GM12878 (cell line): Measurements from ENCODE around the gene GAS2L1. TPM values are rescaled to one million over a fixed set of nuclear protein-coding genes. Genes with fewer than 3 reads are reported as not detected.

Experiments used
- ATAC-seq: fragments of 200-7000 bp; cut with Tn5 transposase; 3 replicates; pipeline ENCODE4 v1.9.1; 2020; ENCODE audit warnings: mild to moderate bottlenecking, moderate library complexity
- BruUV-seq: library from RNA; stranded (reverse); fragments of 400-500 nt; replicated peaks from 2 replicates; lab custom pipeline; 2021; lab: Mats Ljungman, UMichigan
- CTCF ChIA-PET: fragments of 300-600 bp; sonication (Branson Sonifier 250); formaldehyde crosslinking; extraction: SDS; loops from one replicate; lab custom pipeline; 2021; ENCODE audit warnings: inconsistent platforms; lab: Yijun Ruan, JAX
- POLR2A ChIA-PET: fragments of 350-600 bp; formaldehyde crosslinking; extraction: SDS; loops from one replicate; lab custom pipeline; 2021; ENCODE audit warnings: inconsistent platforms; lab: Charles Lee
- RAD21 ChIA-PET: fragments of 300-600 bp; sonication (Branson Sonifier 250); formaldehyde crosslinking; loops from one replicate; lab custom pipeline; 2023; ENCODE audit warnings: antibody characterized with exemption; ENCODE audit not compliant: unreplicated experiment; lab: Charles Lee
- SMC1A ChIA-PET: fragments of 300-600 bp; sonication (Branson Sonifier 250); formaldehyde crosslinking; loops from one replicate; lab custom pipeline; 2023; ENCODE audit not compliant: unreplicated experiment, uncharacterized antibody; lab: Charles Lee
- DNase-seq: peaks from one replicate; pipeline ENCODE4 v3.0.0-alpha.2; 2011; ENCODE audit warnings: low read depth, low spot score
- FAIRE-seq: peaks from 3 replicates; lab custom pipeline; 2011; peaks lifted over from hg19 to GRCh38; lab: Jason Lieb, UNC
- H2AFZ ChIP-seq: 2 replicates; pipeline ENCODE4 v1.6.0; 2011; ENCODE audit warnings: low read depth, low read length, control low read depth; ENCODE audit not compliant: control insufficient read depth
- H3K27ac ChIP-seq: 2 replicates; pipeline ENCODE4 v1.5.1; 2011; ENCODE audit warnings: control low read depth; ENCODE audit not compliant: control insufficient read depth, insufficient read depth
- H3K27me3 ChIP-seq, 2 experiments: replicated peaks in 1 of 2; 2 replicates each; pipeline versions ENCODE4 v1.6.0 to v1.6.1; 2011; ENCODE audit warnings: low read length in 1 of 2; ENCODE audit not compliant: control insufficient read depth in 2 of 2, insufficient read depth in 2 of 2
- H3K36me3 ChIP-seq, 2 experiments: 2 replicates each; pipeline ENCODE4 v1.5.1; 2011; ENCODE audit warnings: low read length in 1 of 2; ENCODE audit not compliant: control insufficient read depth in 2 of 2, insufficient read depth in 2 of 2
- H3K4me1 ChIP-seq: 2 replicates; pipeline ENCODE4 v1.6.1; 2011; ENCODE audit warnings: mild to moderate bottlenecking, low read length, moderate library complexity, mixed read lengths; ENCODE audit not compliant: control insufficient read depth, insufficient read depth
- H3K4me2 ChIP-seq: 2 replicates; pipeline ENCODE4 v1.6.0; 2011; ENCODE audit warnings: control low read depth; ENCODE audit not compliant: control insufficient read depth, insufficient read depth
- H3K4me3 ChIP-seq: fragments of 200-600 bp; sonication (generic); 2 replicates; pipeline ENCODE4 v1.5.1; 2016
- H3K79me2 ChIP-seq: 2 replicates; pipeline ENCODE4 v1.6.0; 2011; ENCODE audit warnings: low read length; ENCODE audit not compliant: control insufficient read depth, insufficient read depth
- H3K9ac ChIP-seq: 2 replicates; pipeline ENCODE4 v1.8.0; 2011; ENCODE audit warnings: low read length, control low read depth, mixed read lengths; ENCODE audit not compliant: control insufficient read depth, insufficient read depth
- H3K9me3 ChIP-seq: replicated peaks from 3 replicates; pipeline ENCODE4 v1.5.1; 2011; ENCODE audit warnings: mild to moderate bottlenecking, low read length; ENCODE audit not compliant: control insufficient read depth, insufficient read depth
- H4K20me1 ChIP-seq: 2 replicates; pipeline ENCODE4 v1.6.0; 2011; ENCODE audit not compliant: control insufficient read depth, insufficient read depth
- CBX3 ChIP-seq: fragments of 200-600 bp; sonication (generic); IDR thresholded peaks from 2 replicates; pipeline ENCODE4 v1.6.1; 2016; ENCODE audit warnings: low read depth, borderline replicate concordance
- MXI1 ChIP-seq: fragments of 150-350 bp; IDR thresholded peaks from 2 replicates; pipeline ENCODE4 v1.6.1; 2011; ENCODE audit warnings: low read depth, mild to moderate bottlenecking, inconsistent platforms, low read length, improper control_type of control experiment
- PAX5 ChIP-seq: IDR thresholded peaks from 2 replicates; pipeline ENCODE4 v1.6.1; 2011; ENCODE audit warnings: low read depth, low read length, borderline replicate concordance
- SMC3 ChIP-seq: IDR thresholded peaks from 2 replicates; pipeline ENCODE4 v1.6.1; 2011; ENCODE audit warnings: low read length, improper control_type of control experiment, borderline replicate concordance
- TCF12 ChIP-seq: IDR thresholded peaks from 2 replicates; pipeline ENCODE4 v1.6.1; 2011; ENCODE audit warnings: low read depth, mild to moderate bottlenecking, low read length
- TCF7 ChIP-seq: IDR thresholded peaks from 2 replicates; pipeline ENCODE4 v1.6.1; 2014; ENCODE audit warnings: antibody characterized with exemption, borderline replicate concordance
- WGBS: methylation state at CpG from one replicate; pipeline ENCODE4 v1.1.6; 2016; ENCODE audit warnings: low lambda C conversion rate; ENCODE audit not compliant: insufficient replicate concordance, insufficient coverage; ENCODE audit errors: missing lambda C conversion rate; 5-methylcytosine and 5-hydroxymethylcytosine counted together
- in situ Hi-C: fragments of 300-500 bp; cut with MboI; formaldehyde crosslinking; loops from 9 replicates; pipeline ENCODE4 v1.14.3; 2018; ENCODE audit warnings: mixed read lengths
- intact Hi-C: fragments of 100-400 bp; cut with micrococcal nuclease; formaldehyde crosslinking; loops from one replicate; pipeline ENCODE4 v1.14.2; 2022; ENCODE audit not compliant: unreplicated experiment
- polyA plus RNA-seq, 11 experiments: library from polyadenylated mRNA; depleted of rRNA in 4 of 11; unstranded in 6 of 11; stranded (reverse) in 5 of 11; fragments of >200 nt; fragmentation: Nextera tagmentation in 4 of 11; fragmentation: Illumina TruSeq in 1 of 11; extraction: Ambion mirVana in 4 of 11; extraction: Trizol in 1 of 11; gene quantifications; 1 replicate in 1 of 11; 2 replicates in 10 of 11; pipeline versions ENCODE4 v1.2.1 to v1.2.3, GENCODE V29; 2011 to 2016; ENCODE audit warnings: inconsistent platforms in 2 of 11, missing spikeins in 2 of 11, low read depth in 1 of 11
- total RNA-seq, 4 experiments: library from RNA; depleted of rRNA in 3 of 4; stranded (reverse); fragments of >200 nt in 3 of 4; fragmentation: Illumina TruSeq in 1 of 4; extraction: Trizol in 1 of 4; gene quantifications; 2 replicates each; pipeline versions ENCODE4 v1.2.1 to v1.2.3, GENCODE V29; 2013 to 2021
- TF ChIP-seq, protein P1 (sequence below): fragments of 450-650 bp; formaldehyde crosslinking; IDR thresholded peaks from 2 replicates; pipeline ENCODE4 v1.4.0; 2020; ENCODE audit warnings: mild to moderate bottlenecking, moderate library complexity

Gene GAS2L1
- total and polyA plus RNA-seq, 10 of the 15 experiments (the other 5 are each of a cell fraction or from before 2014, with no cell fraction given) = 0.03 to 0.13 TPM; not detected in 8

DNA sequence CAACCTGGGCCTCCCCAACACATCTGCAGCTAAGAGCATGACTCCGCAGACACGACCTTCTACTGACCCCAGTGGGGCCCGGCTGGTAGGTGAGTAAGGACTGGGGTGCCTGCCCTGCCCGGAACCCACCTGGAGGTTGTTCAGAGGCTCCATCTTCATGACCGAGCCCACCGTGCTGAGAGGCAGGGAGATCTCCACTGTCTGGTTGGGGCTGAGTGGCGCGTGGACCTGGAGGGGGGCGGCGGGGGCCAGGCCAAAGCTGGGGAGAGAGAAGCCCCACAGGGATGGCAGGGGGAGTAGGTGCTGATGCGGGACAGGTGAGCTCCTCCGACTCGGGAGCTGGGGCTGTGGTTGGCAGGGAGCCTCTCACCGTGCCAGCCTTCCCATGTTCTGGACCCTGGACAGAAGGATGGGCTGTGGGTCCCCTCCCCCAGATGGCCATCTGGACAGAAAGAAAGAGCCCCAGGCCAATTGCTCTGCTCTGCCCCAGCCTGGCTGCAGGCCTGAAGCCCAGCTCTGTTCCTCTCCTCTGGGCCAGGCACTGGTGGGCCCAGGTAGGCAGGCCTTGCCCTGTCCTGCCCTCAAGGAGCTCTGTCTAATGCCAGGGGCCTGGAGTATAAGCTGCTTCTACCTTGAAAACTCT lies 25.3 kb downstream of the GAS2L1 start:
- CTCF ChIA-PET = no interaction called here
- intact Hi-C loops (no loop called here), in situ Hi-C loops (no loop called here)
- Histone ChIP-seq H3K27ac (no peak overlapping the region), H3K9me3 (no peaks in the 10 kb centered on the region), H3K9ac (no peak overlapping the region), H2AFZ (no peak overlapping the region), H3K27me3 (no peaks in the 10 kb centered on the region), H3K4me3 (no peak overlapping the region), H3K4me1 (no peaks in the 10 kb centered on the region), H3K79me2 (no peaks in the 10 kb centered on the region), H3K4me2 (no peak overlapping the region), H3K36me3 (peaks cover 9 to 52% of the 10 kb centered on the region in 2 experiments; a peak in 3 of 4 replicates), H4K20me1 (no peaks in the 10 kb centered on the region)
- FAIRE-seq (no peak), DNase-seq (no peak), ATAC-seq (no peak)
- TF ChIP-seq, protein P1, sequence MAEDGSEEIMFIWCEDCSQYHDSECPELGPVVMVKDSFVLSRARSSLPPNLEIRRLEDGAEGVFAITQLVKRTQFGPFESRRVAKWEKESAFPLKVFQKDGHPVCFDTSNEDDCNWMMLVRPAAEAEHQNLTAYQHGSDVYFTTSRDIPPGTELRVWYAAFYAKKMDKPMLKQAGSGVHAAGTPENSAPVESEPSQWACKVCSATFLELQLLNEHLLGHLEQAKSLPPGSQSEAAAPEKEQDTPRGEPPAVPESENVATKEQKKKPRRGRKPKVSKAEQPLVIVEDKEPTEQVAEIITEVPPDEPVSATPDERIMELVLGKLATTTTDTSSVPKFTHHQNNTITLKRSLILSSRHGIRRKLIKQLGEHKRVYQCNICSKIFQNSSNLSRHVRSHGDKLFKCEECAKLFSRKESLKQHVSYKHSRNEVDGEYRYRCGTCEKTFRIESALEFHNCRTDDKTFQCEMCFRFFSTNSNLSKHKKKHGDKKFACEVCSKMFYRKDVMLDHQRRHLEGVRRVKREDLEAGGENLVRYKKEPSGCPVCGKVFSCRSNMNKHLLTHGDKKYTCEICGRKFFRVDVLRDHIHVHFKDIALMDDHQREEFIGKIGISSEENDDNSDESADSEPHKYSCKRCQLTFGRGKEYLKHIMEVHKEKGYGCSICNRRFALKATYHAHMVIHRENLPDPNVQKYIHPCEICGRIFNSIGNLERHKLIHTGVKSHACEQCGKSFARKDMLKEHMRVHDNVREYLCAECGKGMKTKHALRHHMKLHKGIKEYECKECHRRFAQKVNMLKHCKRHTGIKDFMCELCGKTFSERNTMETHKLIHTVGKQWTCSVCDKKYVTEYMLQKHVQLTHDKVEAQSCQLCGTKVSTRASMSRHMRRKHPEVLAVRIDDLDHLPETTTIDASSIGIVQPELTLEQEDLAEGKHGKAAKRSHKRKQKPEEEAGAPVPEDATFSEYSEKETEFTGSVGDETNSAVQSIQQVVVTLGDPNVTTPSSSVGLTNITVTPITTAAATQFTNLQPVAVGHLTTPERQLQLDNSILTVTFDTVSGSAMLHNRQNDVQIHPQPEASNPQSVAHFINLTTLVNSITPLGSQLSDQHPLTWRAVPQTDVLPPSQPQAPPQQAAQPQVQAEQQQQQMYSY (CRISPR knock-in tag) = no peak
- TF ChIP-seq TCF7 = no peak
- no peak for TF ChIP-seq MXI1
- no peak for TF ChIP-seq CBX3
- no peak for TF ChIP-seq PAX5
- TF ChIP-seq TCF12 = no peak
- no peak for TF ChIP-seq SMC3
- SMC1A ChIA-PET = no interaction called here
- 92% methylated on average over 14 of the region's 14 CpGs for WGBS
- no TSS peak for BruUV-seq
- RAD21 ChIA-PET = no interaction called here
- POLR2A ChIA-PET = no interaction called here
